GM23338 (cell line): ENCODE measurements around the gene IGLL5. TPM values are rescaled to one million over a fixed set of nuclear protein-coding genes. Genes with fewer than 3 reads are reported as not detected.

ENCODE experiments used
- ATAC-seq: fragments of 200-7000 bp; cut with Tn5 transposase; 3 replicates; pipeline ENCODE4 v1.9.1; 2020
- DNase-seq: peaks from one replicate; pipeline ENCODE4 v3.0.0-alpha.2; 2015; ENCODE audit warnings: low spot score
- H2AFZ ChIP-seq: fragments of 200-600 bp; sonication (generic); 2 replicates; pipeline ENCODE4 v1.8.0; 2016; ENCODE audit warnings: antibody characterized with exemption, mild to moderate bottlenecking, moderate library complexity
- H3F3A ChIP-seq: fragments of 200-600 bp; sonication (generic); replicated peaks from 2 replicates; pipeline ENCODE4 v1.8.0; 2017; ENCODE audit warnings: antibody characterized with exemption, mixed run types, low read depth
- H3K27ac ChIP-seq: fragments of 200-600 bp; sonication (generic); 2 replicates; pipeline ENCODE4 v1.6.1; 2016; ENCODE audit warnings: low read depth
- H3K27me3 ChIP-seq: fragments of 200-600 bp; sonication (generic); 2 replicates; pipeline ENCODE4 v1.8.0; 2016; ENCODE audit warnings: mild to moderate bottlenecking, mixed run types, moderate library complexity; ENCODE audit not compliant: insufficient read depth
- H3K36me3 ChIP-seq: fragments of 200-600 bp; sonication (generic); 2 replicates; pipeline ENCODE4 v1.8.0; 2016; ENCODE audit warnings: mild to moderate bottlenecking; ENCODE audit not compliant: insufficient read depth
- H3K4me1 ChIP-seq: fragments of 200-600 bp; sonication (generic); 2 replicates; pipeline ENCODE4 v1.8.0; 2016; ENCODE audit warnings: mild to moderate bottlenecking, moderate library complexity; ENCODE audit not compliant: insufficient read depth
- H3K4me2 ChIP-seq: fragments of 200-600 bp; sonication (generic); 2 replicates; pipeline ENCODE4 v1.7.1; 2017; ENCODE audit warnings: mixed run types
- H3K4me3 ChIP-seq: fragments of 200-600 bp; sonication (generic); 2 replicates; pipeline ENCODE4 v1.6.1; 2016; ENCODE audit warnings: mixed run types
- H3K79me2 ChIP-seq: fragments of 200-600 bp; sonication (generic); replicated peaks from 2 replicates; pipeline ENCODE4 v1.8.0; 2017; ENCODE audit warnings: mild to moderate bottlenecking; ENCODE audit not compliant: insufficient read depth
- H3K9me2 ChIP-seq: fragments of 200-600 bp; sonication (generic); 2 replicates; pipeline ENCODE4 v1.8.0; 2017; ENCODE audit not compliant: insufficient read depth
- H4K20me1 ChIP-seq: fragments of 200-600 bp; sonication (generic); replicated peaks from 2 replicates; pipeline ENCODE4 v1.8.0; 2017; ENCODE audit warnings: mild to moderate bottlenecking; ENCODE audit not compliant: insufficient read depth
- H3K27ac Mint-ChIP-seq: 2 replicates; pipeline ENCODE4 v1.8.0; 2020; ENCODE audit warnings: inconsistent platforms, mild to moderate bottlenecking, moderate library complexity, mixed read lengths
- H3K27me3 Mint-ChIP-seq: 3 replicates; pipeline ENCODE4 v1.8.0; 2022; ENCODE audit warnings: low read depth, mild to moderate bottlenecking, moderate library complexity, mixed read lengths, inconsistent platforms; ENCODE audit not compliant: insufficient read depth, poor library complexity
- H3K36me3 Mint-ChIP-seq: 3 replicates; pipeline ENCODE4 v1.8.0; 2021; ENCODE audit warnings: low read depth, mild to moderate bottlenecking, inconsistent platforms, moderate library complexity, mixed read lengths
- H3K4me1 Mint-ChIP-seq: 3 replicates; pipeline ENCODE4 v1.8.0; 2020; ENCODE audit warnings: mild to moderate bottlenecking, inconsistent platforms, mixed read lengths
- H3K4me3 Mint-ChIP-seq: 3 replicates; pipeline ENCODE4 v1.8.0; 2021; ENCODE audit warnings: moderate library complexity, mild to moderate bottlenecking, inconsistent platforms, mixed read lengths
- H3K9me3 Mint-ChIP-seq: 3 replicates; pipeline ENCODE4 v1.8.0; 2020; ENCODE audit warnings: moderate library complexity, mild to moderate bottlenecking, inconsistent platforms, mixed read lengths
- CREB1 ChIP-seq: fragments of 250-450 bp; sonication (Bioruptor Pico); IDR thresholded peaks from 2 replicates; pipeline ENCODE4 v1.5.0; 2020; ENCODE audit warnings: low read depth, mild to moderate bottlenecking, moderate library complexity
- ETS1 ChIP-seq: IDR thresholded peaks from 2 replicates; pipeline ENCODE4 v1.6.1; 2016; ENCODE audit warnings: antibody characterized with exemption
- EZH2 ChIP-seq: fragments of 200-600 bp; sonication (generic); IDR thresholded peaks from one replicate; pipeline ENCODE4 v1.8.0; 2017; ENCODE audit warnings: antibody characterized with exemption, mild to moderate bottlenecking, low read depth; ENCODE audit not compliant: unreplicated experiment
- EZH2phosphoT487 ChIP-seq: fragments of 200-600 bp; sonication (generic); IDR thresholded peaks from one replicate; pipeline ENCODE4 v1.8.1; 2018; ENCODE audit warnings: antibody characterized with exemption; ENCODE audit not compliant: unreplicated experiment
- NANOG ChIP-seq: IDR thresholded peaks from 2 replicates; pipeline ENCODE4 v1.6.1; 2016; ENCODE audit warnings: antibody characterized with exemption, borderline replicate concordance
- REST ChIP-seq: IDR thresholded peaks from one replicate; pipeline ENCODE4 v1.6.1; 2018; ENCODE audit warnings: antibody characterized with exemption; ENCODE audit not compliant: unreplicated experiment
- STAT1 ChIP-seq: IDR thresholded peaks from one replicate; pipeline ENCODE4 v1.6.1; 2016; ENCODE audit warnings: antibody characterized with exemption; ENCODE audit not compliant: unreplicated experiment
- ZNF114 ChIP-seq: fragments of 250-450 bp; sonication (Bioruptor Pico); IDR thresholded peaks from 2 replicates; pipeline ENCODE4 v1.5.0; 2020; ENCODE audit warnings: mild to moderate bottlenecking, moderate library complexity
- polyA plus RNA-seq: library from polyadenylated mRNA; unstranded; fragments of >200 nt; fragmentation: Nextera tagmentation; extraction: Ambion mirVana; gene quantifications from 2 replicates; pipeline ENCODE4 v1.2.1, GENCODE V29; 2016
- total RNA-seq: library from RNA; depleted of rRNA; stranded (reverse); fragments of >200 nt; shearing (Covaris generic); gene quantifications from 2 replicates; pipeline ENCODE4 v1.2.3, GENCODE V29; 2014
- TF ChIP-seq, protein P1 (sequence below), 2 experiments: fragments of 200-600 bp in 1 of 2; sonication (generic) in 1 of 2; conservative IDR thresholded peaks; 2 replicates each; pipeline versions ENCODE4 v1.5.1 to v1.6.1; 2016 to 2017; ENCODE audit warnings: antibody characterized with exemption in 2 of 2, low read depth in 2 of 2, mild to moderate bottlenecking in 2 of 2, moderate library complexity in 1 of 2

Gene IGLL5
- total and polyA plus RNA-seq, 2 experiments from 2014 or later = not detected

GRCh38 chr22:22838148-22838786 lies 49.3 kb upstream of the IGLL5 start:
- Histone ChIP-seq H3K9me2 (0 out of 2 replicates have a peak, but pooled peaks cover 4% of the 10 kb centered on the region), H4K20me1 (no peaks in the 10 kb centered on the region), H3K27ac (no peak overlapping the region), H3F3A (no peaks in the 10 kb centered on the region), H3K4me3 (no peak overlapping the region), H2AFZ (no peak overlapping the region), H3K4me2 (no peak overlapping the region), H3K27me3 (peaks cover 100% of the 10 kb centered on the region), H3K4me1 (no peaks in the 10 kb centered on the region), H3K36me3 (no peaks in the 10 kb centered on the region), H3K79me2 (no peaks in the 10 kb centered on the region)
- H3K4me1 Mint-ChIP-seq = no peaks in the 10 kb centered on the region
- no peak for TF ChIP-seq ZNF114 (CRISPR knock-in tag)
- TF ChIP-seq, protein P1, sequence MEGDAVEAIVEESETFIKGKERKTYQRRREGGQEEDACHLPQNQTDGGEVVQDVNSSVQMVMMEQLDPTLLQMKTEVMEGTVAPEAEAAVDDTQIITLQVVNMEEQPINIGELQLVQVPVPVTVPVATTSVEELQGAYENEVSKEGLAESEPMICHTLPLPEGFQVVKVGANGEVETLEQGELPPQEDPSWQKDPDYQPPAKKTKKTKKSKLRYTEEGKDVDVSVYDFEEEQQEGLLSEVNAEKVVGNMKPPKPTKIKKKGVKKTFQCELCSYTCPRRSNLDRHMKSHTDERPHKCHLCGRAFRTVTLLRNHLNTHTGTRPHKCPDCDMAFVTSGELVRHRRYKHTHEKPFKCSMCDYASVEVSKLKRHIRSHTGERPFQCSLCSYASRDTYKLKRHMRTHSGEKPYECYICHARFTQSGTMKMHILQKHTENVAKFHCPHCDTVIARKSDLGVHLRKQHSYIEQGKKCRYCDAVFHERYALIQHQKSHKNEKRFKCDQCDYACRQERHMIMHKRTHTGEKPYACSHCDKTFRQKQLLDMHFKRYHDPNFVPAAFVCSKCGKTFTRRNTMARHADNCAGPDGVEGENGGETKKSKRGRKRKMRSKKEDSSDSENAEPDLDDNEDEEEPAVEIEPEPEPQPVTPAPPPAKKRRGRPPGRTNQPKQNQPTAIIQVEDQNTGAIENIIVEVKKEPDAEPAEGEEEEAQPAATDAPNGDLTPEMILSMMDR (conservative IDR thresholded peaks at IDR 0.05; ENCODE audit: low read depth in 2 of 2) = no peak
- no peak for TF ChIP-seq STAT1
- TF ChIP-seq EZH2phosphoT487 = no peak
- TF ChIP-seq NANOG = no peak
- no peak for TF ChIP-seq CREB1
- TF ChIP-seq ETS1 = no peak
- TF ChIP-seq EZH2 = no peak
- TF ChIP-seq REST = no peak
- peaks cover 32% of the 10 kb centered on the region for H3K27me3 Mint-ChIP-seq
- no peaks in the 10 kb centered on the region for H3K36me3 Mint-ChIP-seq
- no peaks in the 10 kb centered on the region for H3K9me3 Mint-ChIP-seq
- ATAC-seq (no peak), DNase-seq (no peak)
- H3K4me3 Mint-ChIP-seq = no peak overlapping the region
- H3K27ac Mint-ChIP-seq = no peak overlapping the region
